Ramos (cell line): ENCODE measurements around the gene ESPN.

Source experiments
- in situ Hi-C: fragments of 300-500 bp; cut with MboI; formaldehyde crosslinking; loops from one replicate; pipeline ENCODE4 v1.14.3; 2022; ENCODE audit warnings: low sequenced_read_pairs; ENCODE audit not compliant: unreplicated experiment

Gene ESPN

GRCh38 chr1:6491480-6491962 is 66.9 kb downstream of the ESPN start, which contains the start of gene PLEKHG5:
PLEKHG5 (minus strand) TSS chr1:6491667; CDS start chr1:6477571, 14,096 bp downstream.
- in situ Hi-C loops: loop anchor here (25.0 kb wide), 2 partner anchors 146 to 721 kb away; no protein-coding TSS in a partner anchor

GRCh38 chr1:6491966-6492365 is 67.4 kb downstream of the ESPN start:
- in situ Hi-C loops: loop anchor here (25.0 kb wide), 2 partner anchors 145 to 720 kb away; no protein-coding TSS in a partner anchor

- in situ Hi-C loops: loop anchor here (25.0 kb wide), 2 partner anchors 143 to 718 kb away; no protein-coding TSS in a partner anchor
Measured at GRCh38 chr1:6493834-6494223, 69.3 kb downstream of the ESPN start.

GRCh38 chr1:6494627-6495026 is 70.1 kb downstream of the ESPN start:
- in situ Hi-C loops: loop anchor here (25.0 kb wide), 2 partner anchors 143 to 718 kb away; no protein-coding TSS in a partner anchor

GRCh38 chr1:6495041-6495441 is 70.5 kb downstream of the ESPN start:
- in situ Hi-C loops: loop anchor here (25.0 kb wide), 2 partner anchors 142 to 717 kb away; no protein-coding TSS in a partner anchor

GRCh38 chr1:6495540-6496364 is 71.2 kb downstream of the ESPN start:
- in situ Hi-C loops: loop anchor here (25.0 kb wide), 2 partner anchors 142 to 717 kb away; no protein-coding TSS in a partner anchor

- in situ Hi-C loops: loop anchor here (25.0 kb wide), 2 partner anchors 141 to 716 kb away; no protein-coding TSS in a partner anchor
Measured at GRCh38 chr1:6496365-6496721, 71.8 kb downstream of the ESPN start.

- in situ Hi-C loops: loop anchor here (25.0 kb wide), 2 partner anchors 140 to 715 kb away; no protein-coding TSS in a partner anchor
Measured at GRCh38 chr1:6496890-6497214, 72.3 kb downstream of the ESPN start.

GRCh38 chr1:6497215-6497866 is 72.8 kb downstream of the ESPN start:
- in situ Hi-C loops: loop anchor here (25.0 kb wide), 2 partner anchors 140 to 715 kb away; no protein-coding TSS in a partner anchor

GRCh38 chr1:6497867-6498575 is 73.4 kb downstream of the ESPN start:
- in situ Hi-C loops: loop anchor here (25.0 kb wide), 2 partner anchors 139 to 714 kb away; no protein-coding TSS in a partner anchor

- in situ Hi-C loops: loop anchor here (25.0 kb wide), 2 partner anchors 139 to 714 kb away; no protein-coding TSS in a partner anchor
Measured at GRCh38 chr1:6498576-6499111, 74.1 kb downstream of the ESPN start.

- in situ Hi-C loops: loop anchor here (25.0 kb wide), 2 partner anchors 138 to 713 kb away; no protein-coding TSS in a partner anchor
Measured at GRCh38 chr1:6499296-6499695, 74.7 kb downstream of the ESPN start.

GRCh38 chr1:6500544-6501278 is 76.1 kb downstream of the ESPN start:
- in situ Hi-C loops: no loop called here

- in situ Hi-C loops: no loop called here
Measured at GRCh38 chr1:6501279-6501813, 76.8 kb downstream of the ESPN start.

GRCh38 chr1:6502000-6502891 is 77.7 kb downstream of the ESPN start:
- in situ Hi-C loops: no loop called here

GRCh38 chr1:6503884-6504602 is 79.5 kb downstream of the ESPN start:
- in situ Hi-C loops: no loop called here

GRCh38 chr1:6504887-6505286 is 80.3 kb downstream of the ESPN start:
- in situ Hi-C loops: no loop called here
